Liver (tissue), 3 donors: ENCODE measurements around the gene ZMYM2.

Experiments used
- CTCF ChIP-seq: fragments of 150-350 bp; IDR thresholded peaks from 2 replicates; pipeline ENCODE4 v1.5.1; 2017; ENCODE audit warnings: improper control_type of control experiment, low read depth, low read length; ENCODE audit not compliant: missing input control
- FOXA2 ChIP-seq: IDR thresholded peaks from 2 replicates; pipeline ENCODE4 v1.6.1; 2016; ENCODE audit warnings: antibody characterized with exemption
- MAX ChIP-seq: IDR thresholded peaks from 2 replicates; pipeline ENCODE4 v1.6.1; 2016; ENCODE audit warnings: antibody characterized with exemption
- RAD21 ChIP-seq, 2 donors: IDR thresholded peaks; 2 replicates each; pipeline ENCODE4 v1.6.1; 2016; ENCODE audit warnings: antibody characterized with exemption in 2 of 2, mild to moderate bottlenecking in 2 of 2
- TAF1 ChIP-seq: conservative IDR thresholded peaks from 2 replicates; pipeline ENCODE4 v1.6.1; 2016; ENCODE audit warnings: antibody characterized with exemption, mild to moderate bottlenecking
- donor health status: healthy.
- donor health status: healthy.

GRCh38 chr13:20015763-20016162, 57.2 kb downstream of the ZMYM2 start:
- no peak for TF ChIP-seq TAF1
- no peak for TF ChIP-seq CTCF
- TF ChIP-seq RAD21 (IDR thresholded peaks at IDR 0.05): no peak
- TF ChIP-seq MAX: no peak
- no peak for TF ChIP-seq FOXA2
